Activated naive CD4-positive, alpha-beta T cell treated with anti-CD3 and anti-CD28 coated beads, Interleukin-2, amount 50 U/mL, for 16 hours (primary cell): ENCODE data around the gene SDCBP2.
"Not testable (repeated sequence)": the region's sequence is repeated elsewhere in the genome, so short reads cannot be mapped to it uniquely, and the experiment has no call there.

ENCODE experiments used
- DNase-seq: peaks from one replicate; pipeline ENCODE4 v3.0.0-alpha.2; 2020

Gene SDCBP2

GRCh38 chr20:1357921-1358671, 29.2 kb upstream of the SDCBP2 start:
- DNase-seq: peak; percentile 21

- DNase-seq: no peak
Measured at GRCh38 chr20:1353956-1354355, 25.0 kb upstream of the SDCBP2 start.

- DNase-seq: no peak
Measured at GRCh38 chr20:1346315-1346969, 17.5 kb upstream of the SDCBP2 start.

- DNase-seq: no peak
Measured at GRCh38 chr20:1345756-1346093, 16.8 kb upstream of the SDCBP2 start.

GRCh38 chr20:1345030-1345755, 16.3 kb upstream of the SDCBP2 start:
- DNase-seq: no peak

GRCh38 chr20:1343446-1344124, 14.6 kb upstream of the SDCBP2 start:
- DNase-seq: not testable (repeated sequence)

- DNase-seq: no peak
Measured at GRCh38 chr20:1341561-1342265, 12.8 kb upstream of the SDCBP2 start.

GRCh38 chr20:1338801-1339200, 9.9 kb upstream of the SDCBP2 start:
- DNase-seq: no peak

- DNase-seq: no peak
Measured at GRCh38 chr20:1338096-1338495, 9.2 kb upstream of the SDCBP2 start.

- no peak for DNase-seq
Measured at GRCh38 chr20:1337441-1337840, 8.5 kb upstream of the SDCBP2 start.

GRCh38 chr20:1336699-1337367, 7.9 kb upstream of the SDCBP2 start:
- no peak for DNase-seq

- no peak for DNase-seq
Measured at GRCh38 chr20:1335961-1336698, 7.2 kb upstream of the SDCBP2 start.

GRCh38 chr20:1334761-1335160, 5.8 kb upstream of the SDCBP2 start:
- DNase-seq: no peak

- no peak for DNase-seq
Measured at GRCh38 chr20:1334370-1334731, 5.4 kb upstream of the SDCBP2 start.

- no peak for DNase-seq
Measured at GRCh38 chr20:1333462-1334369, 4.8 kb upstream of the SDCBP2 start.

GRCh38 chr20:1332749-1333300, 3.9 kb upstream of the SDCBP2 start:
- DNase-seq: no peak

GRCh38 chr20:1331801-1332453, 3.0 kb upstream of the SDCBP2 start:
- DNase-seq: no peak

GRCh38 chr20:1331101-1331500, 2.2 kb upstream of the SDCBP2 start:
- no peak for DNase-seq

GRCh38 chr20:1330075-1330830, 1.3 kb upstream of the SDCBP2 start:
- DNase-seq: peak; percentile 30
